GM21786 (cell line): ENCODE results near the gene ACTRT2.

Experiments
- ATAC-seq: cut with Tn5 transposase; IDR thresholded peaks from one replicate; pipeline ENCODE4 v1.9.1; 2021; ENCODE audit not compliant: unreplicated experiment

The ACTRT2 gene

DNA sequence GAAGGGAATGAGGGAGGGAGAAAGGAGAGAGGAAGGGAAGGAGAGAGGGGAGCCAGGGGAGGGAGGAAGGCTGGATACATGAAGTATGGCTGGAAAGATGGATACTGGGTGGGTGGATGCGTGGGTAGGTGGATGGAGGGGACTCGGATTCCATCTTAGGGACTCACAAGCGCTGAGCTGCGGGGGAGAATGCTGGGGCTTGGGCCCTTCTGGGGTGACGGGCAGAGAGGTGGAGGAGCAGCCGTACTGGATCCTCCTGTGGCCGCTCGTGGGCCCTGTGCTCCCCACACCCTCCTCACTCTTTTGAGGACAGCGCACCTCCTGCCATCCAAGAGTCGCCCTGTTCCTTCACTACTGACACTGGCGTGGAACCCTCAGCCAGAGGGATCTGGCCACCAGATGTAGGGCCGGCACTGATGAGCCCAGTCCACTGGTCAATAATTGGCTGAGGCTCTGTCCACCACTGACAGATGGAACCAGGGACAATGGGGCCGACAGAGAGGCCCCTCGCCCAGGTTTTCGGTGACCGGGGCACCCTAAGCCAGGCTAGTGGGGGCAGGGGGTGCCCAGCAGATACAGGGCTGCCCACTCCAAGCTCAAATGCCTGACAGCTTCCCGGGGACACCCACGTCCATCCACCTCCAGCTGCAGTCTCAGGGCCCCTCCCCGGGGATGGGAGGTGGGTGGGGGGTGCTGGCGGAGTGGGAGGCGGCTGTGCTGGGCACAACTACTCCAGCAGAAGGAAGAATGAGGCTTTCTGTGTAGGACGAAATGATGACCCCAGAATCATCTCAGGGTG is 4.4 kb upstream of the ACTRT2 start:
- no peak for ATAC-seq

DNA sequence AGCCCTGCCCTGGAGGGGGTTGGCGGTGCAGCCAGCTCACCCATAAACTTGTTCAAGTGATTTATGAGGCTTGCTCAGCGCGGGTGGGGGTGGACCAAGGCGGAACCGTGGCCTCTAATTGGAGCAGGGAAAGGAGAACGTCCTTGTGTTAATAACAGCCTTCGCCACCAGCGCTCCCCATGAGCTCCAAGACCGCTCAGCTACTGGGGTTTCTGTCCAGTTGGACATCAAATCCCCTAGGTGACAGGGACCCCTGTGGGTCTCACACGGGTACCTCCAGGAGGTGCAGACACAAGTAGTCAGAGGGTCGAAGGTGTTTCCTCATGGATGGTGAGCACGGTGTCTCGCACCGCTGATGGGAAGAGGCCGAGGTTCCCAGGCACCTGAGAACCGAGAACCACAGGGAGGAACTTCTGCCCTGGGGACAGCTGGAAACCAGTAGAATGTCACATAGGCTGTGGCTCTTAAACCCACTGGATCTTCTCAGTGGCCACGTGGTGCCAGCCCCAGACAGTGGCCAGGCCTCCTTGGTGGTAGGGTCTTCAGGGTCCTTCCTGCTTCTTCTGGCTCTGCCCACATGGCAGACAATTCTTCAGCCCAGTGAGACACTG is 3.7 kb upstream of the ACTRT2 start:
- ATAC-seq: no peak

DNA sequence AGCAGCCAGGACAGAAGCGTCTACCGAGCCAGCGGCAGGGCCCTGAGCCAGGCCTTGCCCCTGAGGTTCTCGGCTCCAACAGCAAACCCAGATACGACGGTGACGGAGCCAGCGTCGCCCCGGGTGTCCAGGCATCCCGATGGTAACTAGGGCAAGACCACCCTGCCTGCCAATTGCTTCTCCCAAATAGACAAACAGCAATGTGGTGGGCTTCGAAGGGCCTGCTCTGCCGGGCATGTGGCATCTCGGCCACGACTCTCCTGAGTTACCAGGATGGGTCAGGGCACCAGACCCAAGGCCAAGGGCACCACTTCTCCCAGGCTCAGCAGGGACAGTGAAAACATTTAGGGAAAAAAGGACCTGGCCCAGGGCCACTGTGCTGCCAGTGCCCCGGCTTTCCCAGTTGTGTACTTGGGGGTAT is 3.2 kb upstream of the ACTRT2 start:
- no peak for ATAC-seq

DNA sequence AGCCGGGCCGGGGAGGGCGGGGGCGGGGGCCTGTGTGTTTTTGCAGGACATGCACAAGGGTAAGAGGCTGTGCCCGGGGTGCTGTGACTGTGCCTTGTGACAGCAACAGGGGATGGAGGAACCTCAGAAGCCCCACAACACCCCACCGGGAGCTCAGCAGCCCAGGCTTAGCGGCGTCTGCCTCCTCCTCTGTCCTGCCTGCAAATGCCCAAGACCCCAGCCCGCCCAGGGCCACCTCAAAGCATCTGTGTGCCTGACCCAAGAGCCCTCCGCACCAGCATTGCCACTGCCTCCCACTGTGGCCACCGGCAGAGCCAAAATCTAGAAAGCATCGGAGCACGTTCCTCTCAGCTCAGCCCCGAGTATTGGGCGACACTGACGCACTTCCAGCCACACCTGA is 2.7 kb upstream of the ACTRT2 start:
- ATAC-seq: no peak

DNA sequence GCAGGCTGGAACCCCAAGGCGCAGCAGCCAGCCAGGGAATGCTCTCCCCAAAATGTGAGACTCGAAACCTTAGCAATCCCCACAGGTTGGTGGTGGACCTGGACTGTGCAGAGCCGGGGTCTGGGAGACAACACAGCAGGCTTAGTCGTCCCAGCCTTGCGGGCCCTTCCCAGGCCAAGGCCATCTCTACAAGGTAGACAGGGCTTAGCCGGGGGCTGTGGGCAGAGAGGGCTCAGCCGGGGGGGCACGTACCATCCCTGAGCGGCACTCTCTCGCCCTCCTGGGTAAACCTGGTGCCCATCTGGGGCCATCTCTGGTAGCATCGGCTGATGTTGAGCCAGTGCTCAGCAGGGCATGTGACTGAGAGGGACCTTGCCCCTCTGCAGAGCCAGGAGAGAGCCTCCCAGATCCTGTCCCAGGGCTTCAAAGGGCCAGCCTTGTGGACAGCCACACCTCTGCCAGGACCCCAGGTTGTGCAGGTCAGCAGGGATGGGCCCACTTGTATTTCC is 2.2 kb upstream of the ACTRT2 start:
- no peak for ATAC-seq

DNA sequence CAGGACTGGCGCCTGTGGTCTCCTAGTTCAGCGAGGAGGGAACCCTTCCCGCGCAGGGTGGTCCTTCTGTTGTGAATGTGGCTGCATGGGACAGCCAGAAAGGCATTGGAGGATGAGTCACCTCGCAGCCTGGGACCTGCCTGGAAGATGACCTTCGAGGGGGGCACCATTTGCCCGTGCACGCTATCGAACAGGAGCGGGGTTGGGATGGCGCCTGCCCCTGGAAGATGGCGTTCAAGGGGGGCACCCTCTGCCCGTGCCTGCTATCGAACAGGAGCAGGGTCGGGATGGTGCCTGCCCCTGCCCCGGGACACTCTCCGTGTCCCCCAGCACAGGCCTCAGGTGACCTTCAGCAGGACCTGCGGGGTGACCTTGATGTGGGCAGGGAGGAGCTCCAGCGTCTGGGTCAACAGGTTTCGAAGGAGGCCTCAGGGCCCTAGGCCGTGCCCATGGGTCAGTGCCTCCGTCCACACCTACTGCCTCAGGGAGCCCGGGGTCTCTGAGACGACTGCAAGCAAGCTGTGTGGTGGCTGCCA is 1.7 kb upstream of the ACTRT2 start:
- no peak for ATAC-seq

DNA sequence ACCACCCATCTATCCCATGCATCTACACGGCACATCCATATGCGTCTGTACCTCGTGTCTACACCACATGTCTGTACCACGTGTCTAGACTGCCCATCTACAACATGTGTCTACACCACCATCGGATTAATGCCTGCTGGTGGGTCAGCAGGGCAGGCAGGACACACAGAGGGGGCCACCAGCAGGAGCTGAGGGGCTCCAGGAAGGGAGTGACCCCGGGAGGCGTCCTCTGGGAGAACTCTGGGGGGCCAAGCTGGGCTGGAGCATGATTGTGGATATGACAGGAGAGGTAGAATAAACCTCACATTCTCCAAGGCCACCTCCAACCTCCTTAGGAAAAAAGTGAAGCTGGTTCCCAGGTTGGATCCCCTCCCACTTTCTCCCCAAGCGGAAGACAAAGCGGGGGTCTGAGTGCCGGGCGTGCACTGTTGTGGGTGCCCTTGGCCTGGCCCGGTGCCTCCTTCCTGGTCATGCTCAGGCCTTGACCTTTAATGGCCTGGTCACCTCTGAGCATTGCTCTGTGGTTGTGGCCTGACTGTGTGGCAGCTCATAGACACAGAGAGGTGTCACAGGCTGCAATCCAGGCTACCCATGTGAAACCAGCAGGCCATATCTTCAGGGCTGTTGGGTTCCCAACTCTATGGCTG is 881 bp upstream of the ACTRT2 start:
- ATAC-seq: no peak

DNA sequence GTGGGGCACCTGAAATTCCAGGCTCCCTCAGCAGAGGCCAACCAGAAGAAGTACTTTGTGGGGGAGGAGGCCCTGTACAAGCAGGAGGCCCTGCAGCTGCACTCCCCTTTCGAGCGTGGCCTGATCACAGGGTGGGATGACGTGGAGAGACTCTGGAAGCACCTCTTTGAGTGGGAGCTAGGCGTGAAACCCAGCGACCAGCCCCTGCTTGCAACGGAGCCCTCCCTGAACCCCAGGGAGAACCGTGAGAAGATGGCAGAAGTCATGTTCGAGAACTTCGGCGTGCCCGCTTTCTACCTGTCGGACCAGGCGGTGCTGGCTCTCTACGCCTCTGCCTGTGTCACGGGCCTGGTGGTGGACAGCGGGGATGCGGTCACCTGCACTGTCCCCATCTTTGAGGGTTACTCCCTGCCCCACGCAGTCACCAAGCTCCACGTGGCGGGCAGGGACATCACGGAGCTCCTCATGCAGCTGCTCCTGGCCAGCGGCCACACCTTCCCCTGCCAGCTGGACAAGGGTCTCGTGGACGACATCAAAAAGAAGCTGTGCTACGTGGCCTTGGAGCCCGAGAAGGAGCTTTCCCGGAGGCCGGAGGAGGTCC is 634 bp downstream of the ACTRT2 start:
- ATAC-seq: no peak

DNA sequence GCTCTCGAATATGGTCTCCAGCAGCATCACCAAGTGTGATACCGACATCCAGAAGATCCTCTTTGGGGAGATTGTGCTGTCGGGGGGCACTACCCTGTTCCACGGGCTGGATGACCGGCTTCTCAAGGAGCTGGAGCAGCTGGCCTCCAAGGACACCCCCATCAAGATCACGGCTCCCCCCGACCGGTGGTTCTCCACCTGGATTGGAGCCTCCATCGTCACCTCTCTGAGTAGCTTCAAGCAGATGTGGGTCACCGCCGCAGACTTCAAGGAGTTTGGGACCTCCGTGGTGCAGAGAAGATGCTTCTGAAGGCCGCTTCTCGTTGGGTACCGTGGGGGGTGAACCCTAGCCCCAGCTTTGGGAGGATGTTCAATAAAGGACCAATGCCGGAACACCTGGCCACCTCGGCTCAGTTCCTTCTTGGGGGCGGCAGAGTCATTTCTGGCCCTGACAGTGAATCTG is 1.3 kb downstream of the ACTRT2 start:
- no peak for ATAC-seq

DNA sequence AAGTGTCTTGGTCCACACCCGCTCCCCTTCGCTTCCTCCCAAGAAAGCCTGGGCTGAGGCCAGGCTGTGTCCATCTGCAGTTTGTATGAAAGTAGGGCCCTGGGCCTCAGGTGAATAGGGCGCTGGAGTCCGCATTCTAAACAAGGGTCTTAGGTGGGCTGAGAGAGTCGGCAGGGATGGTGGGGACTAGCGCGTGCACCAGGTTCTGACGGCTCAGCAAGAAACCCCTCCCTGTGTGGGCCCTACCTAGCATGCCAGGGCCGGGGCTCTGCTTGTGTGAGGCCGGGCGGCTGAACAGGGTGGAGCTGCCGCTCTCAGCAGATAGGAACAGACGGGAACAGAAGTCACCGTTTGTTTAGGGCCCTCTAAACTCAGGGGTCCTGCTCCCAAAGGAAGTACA is 1.7 kb downstream of the ACTRT2 start:
- no peak for ATAC-seq

DNA sequence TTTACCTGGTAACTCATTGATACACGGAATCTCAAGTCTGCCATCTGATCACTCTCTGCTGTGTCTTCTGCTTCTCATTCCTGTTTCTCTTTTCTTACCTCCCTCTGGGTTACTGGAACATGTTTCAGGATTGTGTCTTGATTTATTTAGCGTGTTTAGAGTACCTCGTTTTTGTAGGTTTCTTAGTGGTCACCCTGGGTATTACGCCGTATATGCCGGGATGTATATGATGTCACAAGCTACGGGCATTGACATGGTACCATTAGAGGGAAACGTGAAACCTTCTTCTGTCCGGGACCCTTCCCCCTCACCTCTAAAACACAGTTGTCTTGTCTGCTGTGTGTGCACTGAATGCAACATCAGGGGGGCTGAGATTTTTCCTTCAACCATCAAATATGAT is 2.8 kb downstream of the ACTRT2 start:
- ATAC-seq: no peak

DNA sequence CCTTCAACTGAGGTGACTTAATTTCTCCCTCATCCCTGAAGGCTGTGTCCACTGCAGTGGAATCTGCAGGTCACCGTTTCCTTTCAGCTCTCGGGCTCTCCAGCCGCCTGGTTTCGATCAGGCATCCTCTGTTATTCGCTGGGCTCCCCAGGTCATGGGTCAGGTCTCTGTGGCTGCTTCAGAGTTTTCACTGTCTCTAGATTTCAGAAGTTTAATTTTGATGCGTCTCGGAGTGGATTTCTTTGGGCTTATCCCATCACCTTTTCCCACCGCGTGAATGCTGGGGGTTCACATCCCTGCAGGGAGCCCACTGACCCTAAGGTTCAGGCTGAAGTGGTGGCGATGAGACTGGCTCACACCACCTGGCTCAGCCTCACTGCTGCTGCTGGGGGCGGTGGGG is 3.3 kb downstream of the ACTRT2 start:
- no peak for ATAC-seq

DNA sequence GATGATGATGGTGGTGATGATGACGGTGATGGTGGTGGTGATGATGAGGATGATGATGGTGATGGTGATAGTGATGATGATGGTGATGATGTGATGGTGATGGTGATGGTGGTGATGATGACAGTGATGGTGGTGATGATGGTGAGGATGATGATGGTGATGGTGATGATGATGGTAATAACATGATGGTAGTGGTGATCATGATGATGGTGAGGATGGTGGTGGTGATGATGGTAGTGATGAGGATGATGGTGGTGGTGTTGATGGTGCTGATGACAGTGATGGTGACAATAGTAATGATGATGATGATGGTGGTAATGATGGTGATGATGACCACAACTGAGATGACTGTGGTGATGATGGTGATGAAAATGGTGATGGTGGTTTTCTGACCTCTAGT is 4.9 kb downstream of the ACTRT2 start:
- ATAC-seq: no peak

DNA sequence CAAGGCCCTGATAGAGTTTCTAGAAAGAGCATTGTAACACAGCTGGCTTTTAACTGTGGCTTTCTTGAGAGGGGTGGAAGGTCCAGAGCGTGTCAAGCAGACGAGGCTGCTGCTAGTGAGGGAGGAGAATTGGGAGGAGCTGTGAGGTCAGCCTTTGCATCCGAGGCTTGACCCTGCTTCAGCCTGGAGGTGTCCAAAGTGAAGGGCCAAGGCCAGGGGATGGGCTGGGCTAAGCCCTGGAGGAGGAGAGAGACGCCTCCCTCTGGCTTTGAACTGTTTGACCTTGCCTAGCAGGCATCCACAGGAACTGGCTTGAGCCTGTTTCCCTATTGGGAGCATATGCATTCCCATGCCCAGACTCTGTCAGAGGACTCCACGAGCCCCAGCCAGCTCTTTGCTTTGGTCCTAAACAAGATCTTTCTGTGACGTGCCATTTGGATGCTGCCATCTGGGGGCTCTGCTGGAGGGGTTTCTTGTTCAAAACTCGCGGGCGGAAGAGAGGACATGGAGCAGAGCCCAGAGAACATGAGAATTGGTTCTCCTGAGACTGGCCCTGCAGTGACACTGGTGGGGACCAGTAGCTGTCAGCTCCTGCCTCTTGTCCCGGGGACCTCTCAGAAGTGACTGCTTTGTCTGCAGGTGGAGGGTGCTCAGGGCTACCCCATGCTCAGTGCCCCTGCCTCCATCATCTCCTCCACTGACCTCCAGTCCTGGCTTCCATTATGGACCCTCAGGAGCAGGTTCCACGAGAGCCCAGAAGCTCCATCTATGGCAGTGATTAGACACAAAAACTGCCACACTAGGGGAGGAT is 5.5 kb downstream of the ACTRT2 start:
- ATAC-seq: no peak

DNA sequence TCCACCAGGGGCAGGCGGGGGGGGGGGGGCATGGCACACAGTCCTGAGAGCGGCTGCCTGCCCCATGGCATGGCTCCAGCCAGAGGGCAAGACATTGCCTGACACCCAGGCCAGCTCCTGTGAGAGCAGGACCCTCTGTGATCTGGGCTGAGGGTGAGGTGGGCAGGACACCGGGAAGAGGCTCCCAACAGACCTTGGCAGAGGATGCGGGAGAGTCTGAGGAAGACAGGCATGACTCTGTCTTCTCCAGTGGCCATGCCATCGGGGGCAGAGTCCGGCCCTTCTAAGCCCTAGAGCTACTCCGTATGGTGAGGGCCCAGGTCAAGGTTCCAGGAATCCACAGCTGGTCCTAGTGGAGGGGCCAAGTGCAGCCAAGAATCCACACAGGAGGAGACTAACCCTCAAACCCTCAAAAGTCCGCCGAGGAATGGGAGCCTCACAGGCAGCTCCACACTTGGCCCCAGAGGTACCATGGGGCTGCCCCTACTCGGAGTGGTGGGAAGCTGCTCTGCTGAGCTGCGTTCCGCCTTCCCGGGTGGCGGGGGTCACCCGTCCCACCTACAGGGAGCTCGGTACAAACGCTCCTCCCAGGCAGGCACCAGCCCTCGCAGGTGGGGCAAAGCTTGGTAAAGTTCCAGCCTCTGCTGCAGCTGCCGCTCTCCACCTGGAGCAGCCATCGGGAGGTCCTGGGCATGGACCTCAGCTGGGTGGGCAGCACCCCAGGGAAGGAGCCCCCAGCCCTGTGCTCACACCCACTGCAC is 6.5 kb downstream of the ACTRT2 start:
- ATAC-seq: no peak

DNA sequence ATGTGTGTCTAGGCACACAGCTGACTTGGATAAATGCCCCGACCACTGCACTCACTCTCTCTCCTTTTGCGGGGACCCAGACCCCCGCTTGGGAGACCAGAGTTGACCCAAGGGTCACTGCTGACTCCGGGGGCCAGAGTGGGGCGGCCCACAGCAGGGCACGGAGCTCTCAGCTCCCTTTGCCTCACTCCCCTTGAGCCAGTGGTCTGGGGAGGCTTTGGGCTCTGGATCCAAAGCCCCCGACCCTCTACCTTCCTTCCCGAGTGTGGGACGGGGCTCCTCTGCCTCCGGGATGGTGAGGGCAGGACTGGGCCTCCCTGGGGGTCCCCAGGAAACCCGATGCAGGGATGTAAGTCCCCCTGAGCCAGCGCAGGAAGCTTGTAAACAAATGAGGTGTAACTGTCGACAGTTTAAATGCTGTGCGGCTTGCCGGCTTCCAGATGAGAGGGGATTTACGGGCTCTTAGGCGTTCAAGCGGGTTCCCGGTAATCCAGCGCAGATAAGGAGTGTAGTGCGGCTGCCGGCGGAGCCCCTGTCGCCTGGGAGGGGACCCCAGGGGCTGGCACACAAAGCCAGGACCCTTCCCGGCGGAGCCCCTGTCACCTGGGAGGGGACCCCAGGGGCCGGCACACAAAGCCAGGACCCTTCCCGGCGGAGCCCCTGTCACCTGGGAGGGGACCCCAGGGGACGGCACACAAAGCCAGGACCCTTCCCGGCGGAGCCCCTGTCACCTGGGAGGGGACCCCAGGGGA is 7.4 kb downstream of the ACTRT2 start:
- ATAC-seq: no peak

DNA sequence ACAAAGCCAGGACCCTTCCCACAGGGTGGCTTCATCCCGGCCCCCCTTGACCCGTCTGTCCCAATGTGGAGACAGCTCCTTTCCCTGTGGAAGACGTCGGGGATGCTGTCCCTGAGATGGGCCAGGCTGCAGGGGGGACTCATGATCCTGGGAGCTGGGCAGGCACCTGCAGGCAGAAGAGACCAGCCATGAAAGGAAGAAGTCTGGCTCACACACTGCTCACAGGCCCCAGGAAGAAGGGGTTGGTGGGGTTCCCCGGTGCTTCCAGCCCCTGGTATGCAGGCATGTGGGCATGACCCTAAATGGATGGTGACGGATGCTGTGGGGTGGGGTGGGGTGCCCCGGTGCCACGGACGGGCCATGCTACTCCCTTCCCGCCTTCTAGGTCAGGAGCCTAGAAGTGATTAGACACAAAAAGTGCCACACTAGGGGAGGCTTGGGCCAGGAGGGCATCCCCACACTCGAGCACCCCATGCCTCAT is 8.3 kb downstream of the ACTRT2 start:
- no peak for ATAC-seq

DNA sequence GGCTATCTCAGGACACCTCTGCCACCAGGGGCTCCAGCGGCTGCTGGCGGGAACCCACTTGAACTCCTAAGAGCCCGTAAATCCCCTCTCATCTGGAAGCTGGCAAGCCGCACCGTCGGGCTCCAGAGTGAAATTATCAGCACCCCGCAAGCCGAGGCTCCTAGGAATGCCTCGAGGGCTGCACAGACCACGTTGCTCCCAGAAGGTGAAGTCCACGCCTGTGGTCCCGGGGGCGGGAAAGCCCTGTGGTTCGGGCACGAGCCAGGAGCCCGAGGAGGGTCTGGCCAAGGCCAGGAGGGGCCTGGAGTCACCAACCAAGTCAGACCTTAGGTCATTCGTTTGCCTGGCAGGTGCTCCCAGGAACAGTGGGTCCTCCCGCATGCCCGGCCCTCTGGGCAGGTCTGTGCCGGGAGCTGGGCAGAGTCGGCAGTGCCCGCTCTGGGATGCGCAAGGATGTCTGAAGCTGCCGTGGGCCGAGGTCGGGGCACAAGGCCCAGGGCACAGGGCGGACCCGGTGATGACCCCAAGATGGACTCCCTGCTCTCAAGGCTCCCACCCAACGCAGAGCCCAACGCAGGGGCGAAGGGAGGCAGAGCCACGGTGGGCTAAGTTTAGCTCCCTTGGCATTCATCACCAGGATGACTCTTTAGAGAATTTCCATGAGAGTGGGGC is 8.9 kb downstream of the ACTRT2 start:
- ATAC-seq: no peak
